GM12892 (cell line): ENCODE data around the gene TMEM87A.

Experiments used
- POLR2A ChIP-seq: IDR thresholded peaks from 2 replicates; pipeline ENCODE4 v1.6.1; 2011; ENCODE audit warnings: low read depth, low read length, control low read depth
- POLR2AphosphoS5 ChIP-seq: IDR thresholded peaks from 2 replicates; pipeline ENCODE4 v1.6.1; 2011; ENCODE audit warnings: low read depth, low read length, control low read depth

DNA sequence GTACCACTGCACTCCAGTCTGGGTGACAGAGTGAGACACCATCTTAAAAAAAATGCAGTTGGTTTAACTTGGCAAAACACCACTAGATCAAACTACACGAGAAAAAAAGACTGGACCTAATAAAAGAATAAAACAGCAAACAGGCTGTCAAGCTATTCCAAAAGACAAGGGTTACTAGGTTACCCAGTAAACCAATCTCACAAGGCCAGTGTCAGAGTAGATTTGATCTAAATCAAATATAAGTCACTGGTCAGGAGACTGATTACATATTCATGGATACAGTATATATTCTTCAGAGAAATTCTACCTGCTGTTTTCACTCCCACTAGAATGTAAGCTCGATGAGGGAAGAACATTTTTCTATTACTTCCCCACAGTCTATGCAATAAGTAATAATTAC, 2.7 kb downstream of the TMEM87A start:
- no peak for TF ChIP-seq POLR2A
- no peak for TF ChIP-seq POLR2AphosphoS5
